CD1c-positive myeloid dendritic cell (primary cell): Measurements from ENCODE around the gene MYOM1.

Experiments used
- DNase-seq: peaks from one replicate; pipeline ENCODE4 v3.0.0-alpha.2; 2016; ENCODE audit errors: extremely low spot score

Gene MYOM1

GRCh38 chr18:3118195-3119010 is 101.4 kb downstream of the MYOM1 start:
- DNase-seq = no peak

- DNase-seq = no peak
Measured at GRCh38 chr18:3117493-3118192, 102.1 kb downstream of the MYOM1 start.

GRCh38 chr18:3115447-3116030 is 104.2 kb downstream of the MYOM1 start:
- DNase-seq = no peak

GRCh38 chr18:3114451-3114850 is 105.3 kb downstream of the MYOM1 start:
- DNase-seq = no peak

GRCh38 chr18:3114026-3114425 is 105.7 kb downstream of the MYOM1 start:
- DNase-seq = no peak

GRCh38 chr18:3111523-3112240 is 108.1 kb downstream of the MYOM1 start:
- no peak for DNase-seq

GRCh38 chr18:3110034-3110752 is 109.6 kb downstream of the MYOM1 start:
- no peak for DNase-seq

- no peak for DNase-seq
Measured at GRCh38 chr18:3107740-3108151, 112.0 kb downstream of the MYOM1 start.

- DNase-seq = peak; percentile 5
Measured at GRCh38 chr18:3104190-3105054, 115.3 kb downstream of the MYOM1 start.

GRCh38 chr18:3103576-3103975 is 116.2 kb downstream of the MYOM1 start:
- no peak for DNase-seq

GRCh38 chr18:3102983-3103382 is 116.8 kb downstream of the MYOM1 start:
- DNase-seq = no peak

GRCh38 chr18:3100498-3101132 is 119.2 kb downstream of the MYOM1 start:
- no peak for DNase-seq

GRCh38 chr18:3099327-3099726 is 120.4 kb downstream of the MYOM1 start:
- no peak for DNase-seq

- DNase-seq = no peak
Measured at GRCh38 chr18:3097082-3097481, 122.7 kb downstream of the MYOM1 start.

- no peak for DNase-seq
Measured at GRCh38 chr18:3095921-3096320, 123.8 kb downstream of the MYOM1 start.

- no peak for DNase-seq
Measured at GRCh38 chr18:3094338-3094684, 125.5 kb downstream of the MYOM1 start.

GRCh38 chr18:3093624-3094337 is 126.0 kb downstream of the MYOM1 start:
- no peak for DNase-seq

- DNase-seq = no peak
Measured at GRCh38 chr18:3092727-3093126, 127.0 kb downstream of the MYOM1 start.

GRCh38 chr18:3089579-3089978 is 130.2 kb downstream of the MYOM1 start:
- no peak for DNase-seq

GRCh38 chr18:3088449-3088848 is 131.3 kb downstream of the MYOM1 start:
- DNase-seq = no peak
